Measurements from ENCODE around the gene GLT6D1. TPM values are rescaled to one million over a fixed set of nuclear protein-coding genes. Genes with fewer than 3 reads are reported as not detected.

Gene GLT6D1
- total and polyA plus RNA-seq, 2 of the 8 experiments (the other 6 are each of a cell fraction or from before 2014, with no cell fraction given): 1.3 to 2.1 TPM

DNA sequence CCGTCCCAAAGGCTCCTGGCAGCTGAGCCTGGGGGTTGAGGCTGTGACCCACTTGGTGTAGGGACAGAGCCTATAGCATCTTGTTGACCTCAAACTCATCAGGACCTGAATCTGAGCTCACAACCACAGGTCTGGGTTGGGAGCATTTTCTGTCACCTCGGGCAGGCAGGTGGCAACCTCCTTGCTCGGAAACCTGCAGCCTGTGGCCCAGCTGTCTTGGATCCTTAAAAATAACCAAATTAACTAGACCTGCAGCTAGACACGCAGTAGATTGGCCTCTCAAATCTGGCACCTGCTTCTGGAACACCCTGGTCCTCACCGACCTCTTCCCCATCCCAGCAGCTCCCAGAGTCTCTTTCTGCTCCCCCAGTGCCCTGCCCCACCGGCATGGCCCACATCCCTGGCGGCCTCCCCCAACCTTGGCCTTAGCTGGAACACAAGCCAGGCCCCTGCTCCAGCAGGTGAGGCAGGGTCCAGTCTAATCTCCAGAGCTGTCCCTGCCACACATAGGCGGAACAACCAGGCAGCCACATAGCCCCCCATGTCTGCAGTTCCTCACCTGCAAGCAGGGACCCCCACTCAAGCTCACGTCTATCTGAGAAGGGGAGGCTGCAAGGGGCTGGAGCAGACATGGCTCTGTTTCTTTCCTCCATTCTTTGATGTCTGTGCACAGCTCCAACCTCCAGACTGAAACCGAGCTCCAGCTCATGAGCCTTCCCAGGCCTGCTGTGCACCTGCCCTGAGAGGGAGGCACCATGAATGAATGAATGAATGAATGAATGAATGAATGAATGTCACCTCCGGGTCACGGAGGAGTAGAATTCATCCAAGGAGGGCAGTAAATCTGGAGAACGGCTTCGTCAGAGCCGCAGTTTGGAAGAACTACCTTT is 49.5 kb downstream of the GLT6D1 start (continued):
- TF ChIP-seq GABPA (IDR thresholded peaks at IDR 0.05; ENCODE audit: borderline replicate concordance, insufficient read depth, low read length): no peak

Data from H1 (cell line).